Liver (tissue), 9 donors: ENCODE data around the gene RBSN. TPM values are rescaled to one million over a fixed set of nuclear protein-coding genes. Genes with fewer than 3 reads are reported as not detected.

Experiments used
- DNase-seq: peaks from one replicate; pipeline ENCODE4 v3.0.0-alpha.2; 2017; ENCODE audit warnings: low spot score
- H3K27ac ChIP-seq, 2 donors: one replicate each; pipeline ENCODE4 v1.7.0; 2013; ENCODE audit warnings: inconsistent platforms in 2 of 2, low read length in 2 of 2, control low read depth in 1 of 2, low read depth in 1 of 2, mild to moderate bottlenecking in 1 of 2
- H3K27me3 ChIP-seq, 4 donors: one replicate each; pipeline versions ENCODE4 v1.6.1 to v1.7.0; 2013; ENCODE audit warnings: low read length in 3 of 4, inconsistent platforms in 1 of 4, mild to moderate bottlenecking in 1 of 4, moderate library complexity in 1 of 4; ENCODE audit not compliant: control insufficient read depth in 4 of 4, insufficient read depth in 4 of 4
- H3K36me3 ChIP-seq, 4 donors: one replicate each; pipeline versions ENCODE4 v1.6.1 to v1.7.0; 2013; ENCODE audit warnings: low read length in 3 of 4, mild to moderate bottlenecking in 3 of 4, low read depth in 1 of 4, moderate library complexity in 1 of 4; ENCODE audit not compliant: control insufficient read depth in 4 of 4, insufficient read depth in 3 of 4
- H3K4me1 ChIP-seq, 4 donors: one replicate each; pipeline versions ENCODE4 v1.6.1 to v1.7.0; 2013; ENCODE audit warnings: low read length in 3 of 4, mild to moderate bottlenecking in 3 of 4, moderate library complexity in 1 of 4; ENCODE audit not compliant: control insufficient read depth in 4 of 4, insufficient read depth in 4 of 4
- H3K4me3 ChIP-seq, 3 donors: one replicate each; pipeline versions ENCODE4 v1.6.1 to v1.7.0; 2013; ENCODE audit warnings: low read length in 3 of 3, control low read depth in 1 of 3, low read depth in 1 of 3, mild to moderate bottlenecking in 1 of 3
- H3K9ac ChIP-seq, 2 donors: one replicate each; pipeline ENCODE4 v1.7.0; 2013; ENCODE audit warnings: low read length in 2 of 2, mild to moderate bottlenecking in 2 of 2, moderate library complexity in 2 of 2, control low read depth in 1 of 2, low read depth in 1 of 2
- H3K9me3 ChIP-seq, 4 donors: one replicate each; pipeline versions ENCODE4 v1.6.1 to v1.7.0; 2013; ENCODE audit warnings: low read length in 3 of 4; ENCODE audit not compliant: control insufficient read depth in 4 of 4
- EGR1 ChIP-seq, 2 donors: IDR thresholded peaks; 2 replicates each; pipeline ENCODE4 v1.6.1; 2016 to 2018; ENCODE audit warnings: antibody characterized with exemption in 2 of 2, low read depth in 2 of 2
- FOXA1 ChIP-seq: IDR thresholded peaks from 2 replicates; pipeline ENCODE4 v1.6.1; 2016; ENCODE audit warnings: antibody characterized with exemption
- FOXA2 ChIP-seq: IDR thresholded peaks from 2 replicates; pipeline ENCODE4 v1.6.1; 2016; ENCODE audit warnings: antibody characterized with exemption
- GABPA ChIP-seq, 2 donors: IDR thresholded peaks in 1 of 2; conservative IDR thresholded peaks in 1 of 2; 2 replicates each; pipeline ENCODE4 v1.6.1; 2016; ENCODE audit warnings: antibody characterized with exemption in 2 of 2, mild to moderate bottlenecking in 1 of 2, moderate library complexity in 1 of 2
- HNF4A ChIP-seq, 2 donors: conservative IDR thresholded peaks; 2 replicates each; pipeline ENCODE4 v1.6.1; 2016; ENCODE audit warnings: antibody characterized with exemption in 2 of 2, mild to moderate bottlenecking in 2 of 2
- HNF4G ChIP-seq: IDR thresholded peaks from 2 replicates; pipeline ENCODE4 v1.6.1; 2016; ENCODE audit warnings: antibody characterized with exemption
- JUND ChIP-seq, 2 donors: IDR thresholded peaks; 2 replicates each; pipeline ENCODE4 v1.6.1; 2016; ENCODE audit warnings: antibody characterized with exemption in 2 of 2
- NR2F2 ChIP-seq: IDR thresholded peaks from 2 replicates; pipeline ENCODE4 v1.6.1; 2016; ENCODE audit warnings: antibody characterized with exemption
- RAD21 ChIP-seq, 2 donors: IDR thresholded peaks; 2 replicates each; pipeline ENCODE4 v1.6.1; 2016; ENCODE audit warnings: antibody characterized with exemption in 2 of 2, mild to moderate bottlenecking in 2 of 2
- RXRA ChIP-seq, 2 donors: IDR thresholded peaks; 2 replicates each; pipeline ENCODE4 v1.6.1; 2017 to 2018; ENCODE audit warnings: antibody characterized with exemption in 2 of 2, mild to moderate bottlenecking in 1 of 2
- SP1 ChIP-seq: IDR thresholded peaks from 2 replicates; pipeline ENCODE4 v1.6.1; 2018; ENCODE audit warnings: antibody characterized with exemption, mild to moderate bottlenecking
- TAF1 ChIP-seq: conservative IDR thresholded peaks from 2 replicates; pipeline ENCODE4 v1.6.1; 2016; ENCODE audit warnings: antibody characterized with exemption, mild to moderate bottlenecking
- YY1 ChIP-seq: IDR thresholded peaks from 2 replicates; pipeline ENCODE4 v1.6.1; 2016; ENCODE audit warnings: antibody characterized with exemption, mild to moderate bottlenecking
- WGBS: extraction: QIAGEN DNeasy Blood & Tissue Kit; methylation state at CpG from one replicate; pipeline ENCODE4 v1.1.7; 2013; 5-methylcytosine and 5-hydroxymethylcytosine counted together
- polyA plus RNA-seq, 2 donors: library from polyadenylated mRNA; stranded (reverse) in 1 of 2; unstranded in 1 of 2; fragments of 200-250 nt in 1 of 2; fragments of >200 nt in 1 of 2; fragmentation: Nextera tagmentation in 1 of 2; extraction: Ambion mirVana in 1 of 2; gene quantifications; one replicate each; pipeline versions ENCODE4 v1.2.1 to v1.2.3, GENCODE V29; 2013 to 2015
- total RNA-seq, 2 donors: library from RNA; depleted of rRNA; stranded (reverse); fragments of >200 nt; gene quantifications; one replicate each; pipeline ENCODE4 v1.2.3, GENCODE V29; 2014
- TF ChIP-seq, protein P1 (sequence below): IDR thresholded peaks from 2 replicates; pipeline ENCODE4 v1.6.1; 2016; ENCODE audit warnings: antibody characterized with exemption
- TF ChIP-seq, protein P2 (sequence below): fragments of 150-350 bp; IDR thresholded peaks from 2 replicates; pipeline ENCODE4 v1.5.1; 2017; ENCODE audit warnings: improper control_type of control experiment, low read depth, low read length; ENCODE audit not compliant: missing input control
- TF ChIP-seq, protein P3 (sequence below): IDR thresholded peaks from 2 replicates; pipeline ENCODE4 v1.6.1; 2016; ENCODE audit warnings: antibody characterized with exemption
- TF ChIP-seq, protein P4 (sequence below): IDR thresholded peaks from 2 replicates; pipeline ENCODE4 v1.6.1; 2016; ENCODE audit warnings: antibody characterized with exemption, mild to moderate bottlenecking
- donor health status: healthy.
- donor health status: healthy.
- donor health status: healthy.
- donor health status: healthy.
- donor health status: healthy.

RBSN gene
- total and polyA plus RNA-seq, 4 donors, result 5.6 to 18.3 (median 11.9) TPM

GRCh38 chr3:15092686-15093085 is 6.3 kb downstream of the RBSN start:
- H3K4me3 ChIP-seq, result no peak overlapping the region
- WGBS, result 86% methylated on average over 1 of the region's 1 CpG
- H3K27me3 ChIP-seq, result no peaks in the 10 kb centered on the region
- H3K27ac ChIP-seq, result no peak overlapping the region
- no peaks in the 10 kb centered on the region for H3K9me3 ChIP-seq
- no peak for TF ChIP-seq HNF4A (conservative IDR thresholded peaks at IDR 0.05)
- TF ChIP-seq FOXA2, result no peak
- peaks cover under 1 to 3% (median 3%) of the 10 kb centered on the region in 4 donors for H3K4me1 ChIP-seq
- H3K36me3 ChIP-seq, result peaks cover 0 to 38% (median 36%) of the 10 kb centered on the region in 4 donors
- DNase-seq, result no peak
- no peak overlapping the region for H3K9ac ChIP-seq

DNA sequence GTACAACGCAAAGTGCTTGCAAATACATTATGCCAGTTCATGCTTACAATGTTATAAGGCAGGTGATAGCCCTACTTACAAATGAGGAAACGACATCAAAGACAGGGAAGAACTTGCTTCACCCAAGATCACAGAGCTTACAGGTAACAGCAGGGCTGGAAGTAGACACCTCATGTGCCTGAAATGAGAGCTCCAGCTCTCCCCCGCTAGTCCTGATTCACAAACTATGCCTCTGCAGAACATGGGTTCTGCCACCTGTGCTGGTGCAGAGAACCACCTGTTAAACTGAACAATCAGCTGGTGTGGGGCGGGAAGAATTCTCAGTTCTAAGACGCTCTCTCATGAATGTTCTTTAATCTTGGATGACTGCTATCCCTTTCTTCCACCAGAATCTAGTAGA is 7.4 kb downstream of the RBSN start:
- Histone ChIP-seq H3K27ac (no peak overlapping the region), H3K27me3 (no peaks in the 10 kb centered on the region), H3K9ac (no peak overlapping the region), H3K4me3 (no peak overlapping the region), H3K36me3 (peaks cover 0 to 38% (median 36%) of the 10 kb centered on the region in 4 donors), H3K9me3 (no peaks in the 10 kb centered on the region), H3K4me1 (no peaks in the 10 kb centered on the region)
- DNase-seq, result no peak
- no peak for TF ChIP-seq FOXA1
- no peak for TF ChIP-seq JUND (IDR thresholded peaks at IDR 0.05)
- TF ChIP-seq YY1, result no peak
- no peak for TF ChIP-seq TAF1
- no peak for TF ChIP-seq EGR1 (IDR thresholded peaks at IDR 0.05; ENCODE audit: low read depth in 2 of 2)
- TF ChIP-seq GABPA (IDR thresholded peaks at IDR 0.05 in 1 of 2, conservative IDR thresholded peaks at IDR 0.05 in 1 of 2), result no peak
- TF ChIP-seq HNF4A (conservative IDR thresholded peaks at IDR 0.05), result no peak
- TF ChIP-seq RXRA (IDR thresholded peaks at IDR 0.05), result no peak
- TF ChIP-seq HNF4G, result no peak
- TF ChIP-seq, protein P1, sequence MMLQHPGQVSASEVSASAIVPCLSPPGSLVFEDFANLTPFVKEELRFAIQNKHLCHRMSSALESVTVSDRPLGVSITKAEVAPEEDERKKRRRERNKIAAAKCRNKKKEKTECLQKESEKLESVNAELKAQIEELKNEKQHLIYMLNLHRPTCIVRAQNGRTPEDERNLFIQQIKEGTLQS, result no peak
- TF ChIP-seq SP1, result no peak
- no peak for TF ChIP-seq FOXA2
- no peak for TF ChIP-seq RAD21 (IDR thresholded peaks at IDR 0.05)
- TF ChIP-seq NR2F2, result no peak
- TF ChIP-seq, protein P2, sequence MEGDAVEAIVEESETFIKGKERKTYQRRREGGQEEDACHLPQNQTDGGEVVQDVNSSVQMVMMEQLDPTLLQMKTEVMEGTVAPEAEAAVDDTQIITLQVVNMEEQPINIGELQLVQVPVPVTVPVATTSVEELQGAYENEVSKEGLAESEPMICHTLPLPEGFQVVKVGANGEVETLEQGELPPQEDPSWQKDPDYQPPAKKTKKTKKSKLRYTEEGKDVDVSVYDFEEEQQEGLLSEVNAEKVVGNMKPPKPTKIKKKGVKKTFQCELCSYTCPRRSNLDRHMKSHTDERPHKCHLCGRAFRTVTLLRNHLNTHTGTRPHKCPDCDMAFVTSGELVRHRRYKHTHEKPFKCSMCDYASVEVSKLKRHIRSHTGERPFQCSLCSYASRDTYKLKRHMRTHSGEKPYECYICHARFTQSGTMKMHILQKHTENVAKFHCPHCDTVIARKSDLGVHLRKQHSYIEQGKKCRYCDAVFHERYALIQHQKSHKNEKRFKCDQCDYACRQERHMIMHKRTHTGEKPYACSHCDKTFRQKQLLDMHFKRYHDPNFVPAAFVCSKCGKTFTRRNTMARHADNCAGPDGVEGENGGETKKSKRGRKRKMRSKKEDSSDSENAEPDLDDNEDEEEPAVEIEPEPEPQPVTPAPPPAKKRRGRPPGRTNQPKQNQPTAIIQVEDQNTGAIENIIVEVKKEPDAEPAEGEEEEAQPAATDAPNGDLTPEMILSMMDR, result no peak
- TF ChIP-seq, protein P3, sequence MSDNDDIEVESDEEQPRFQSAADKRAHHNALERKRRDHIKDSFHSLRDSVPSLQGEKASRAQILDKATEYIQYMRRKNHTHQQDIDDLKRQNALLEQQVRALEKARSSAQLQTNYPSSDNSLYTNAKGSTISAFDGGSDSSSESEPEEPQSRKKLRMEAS, result no peak
- TF ChIP-seq, protein P4, sequence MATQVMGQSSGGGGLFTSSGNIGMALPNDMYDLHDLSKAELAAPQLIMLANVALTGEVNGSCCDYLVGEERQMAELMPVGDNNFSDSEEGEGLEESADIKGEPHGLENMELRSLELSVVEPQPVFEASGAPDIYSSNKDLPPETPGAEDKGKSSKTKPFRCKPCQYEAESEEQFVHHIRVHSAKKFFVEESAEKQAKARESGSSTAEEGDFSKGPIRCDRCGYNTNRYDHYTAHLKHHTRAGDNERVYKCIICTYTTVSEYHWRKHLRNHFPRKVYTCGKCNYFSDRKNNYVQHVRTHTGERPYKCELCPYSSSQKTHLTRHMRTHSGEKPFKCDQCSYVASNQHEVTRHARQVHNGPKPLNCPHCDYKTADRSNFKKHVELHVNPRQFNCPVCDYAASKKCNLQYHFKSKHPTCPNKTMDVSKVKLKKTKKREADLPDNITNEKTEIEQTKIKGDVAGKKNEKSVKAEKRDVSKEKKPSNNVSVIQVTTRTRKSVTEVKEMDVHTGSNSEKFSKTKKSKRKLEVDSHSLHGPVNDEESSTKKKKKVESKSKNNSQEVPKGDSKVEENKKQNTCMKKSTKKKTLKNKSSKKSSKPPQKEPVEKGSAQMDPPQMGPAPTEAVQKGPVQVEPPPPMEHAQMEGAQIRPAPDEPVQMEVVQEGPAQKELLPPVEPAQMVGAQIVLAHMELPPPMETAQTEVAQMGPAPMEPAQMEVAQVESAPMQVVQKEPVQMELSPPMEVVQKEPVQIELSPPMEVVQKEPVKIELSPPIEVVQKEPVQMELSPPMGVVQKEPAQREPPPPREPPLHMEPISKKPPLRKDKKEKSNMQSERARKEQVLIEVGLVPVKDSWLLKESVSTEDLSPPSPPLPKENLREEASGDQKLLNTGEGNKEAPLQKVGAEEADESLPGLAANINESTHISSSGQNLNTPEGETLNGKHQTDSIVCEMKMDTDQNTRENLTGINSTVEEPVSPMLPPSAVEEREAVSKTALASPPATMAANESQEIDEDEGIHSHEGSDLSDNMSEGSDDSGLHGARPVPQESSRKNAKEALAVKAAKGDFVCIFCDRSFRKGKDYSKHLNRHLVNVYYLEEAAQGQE, result no peak
- WGBS, result 84% methylated on average over 5 of the region's 5 CpGs
